GM23338 (cell line): ENCODE measurements around the gene DNAJB13. TPM values are rescaled to one million over a fixed set of nuclear protein-coding genes. Genes with fewer than 3 reads are reported as not detected.

Source experiments
- ATAC-seq: fragments of 200-7000 bp; cut with Tn5 transposase; 3 replicates; pipeline ENCODE4 v1.9.1; 2020
- DNase-seq: peaks from one replicate; pipeline ENCODE4 v3.0.0-alpha.2; 2015; ENCODE audit warnings: low spot score
- H2AFZ ChIP-seq: fragments of 200-600 bp; sonication (generic); 2 replicates; pipeline ENCODE4 v1.8.0; 2016; ENCODE audit warnings: antibody characterized with exemption, mild to moderate bottlenecking, moderate library complexity
- H3F3A ChIP-seq: fragments of 200-600 bp; sonication (generic); replicated peaks from 2 replicates; pipeline ENCODE4 v1.8.0; 2017; ENCODE audit warnings: antibody characterized with exemption, mixed run types, low read depth
- H3K27ac ChIP-seq: fragments of 200-600 bp; sonication (generic); 2 replicates; pipeline ENCODE4 v1.6.1; 2016; ENCODE audit warnings: low read depth
- H3K27me3 ChIP-seq: fragments of 200-600 bp; sonication (generic); 2 replicates; pipeline ENCODE4 v1.8.0; 2016; ENCODE audit warnings: mild to moderate bottlenecking, mixed run types, moderate library complexity; ENCODE audit not compliant: insufficient read depth
- H3K36me3 ChIP-seq: fragments of 200-600 bp; sonication (generic); 2 replicates; pipeline ENCODE4 v1.8.0; 2016; ENCODE audit warnings: mild to moderate bottlenecking; ENCODE audit not compliant: insufficient read depth
- H3K4me1 ChIP-seq: fragments of 200-600 bp; sonication (generic); 2 replicates; pipeline ENCODE4 v1.8.0; 2016; ENCODE audit warnings: mild to moderate bottlenecking, moderate library complexity; ENCODE audit not compliant: insufficient read depth
- H3K4me2 ChIP-seq: fragments of 200-600 bp; sonication (generic); 2 replicates; pipeline ENCODE4 v1.7.1; 2017; ENCODE audit warnings: mixed run types
- H3K4me3 ChIP-seq: fragments of 200-600 bp; sonication (generic); 2 replicates; pipeline ENCODE4 v1.6.1; 2016; ENCODE audit warnings: mixed run types
- H3K79me2 ChIP-seq: fragments of 200-600 bp; sonication (generic); replicated peaks from 2 replicates; pipeline ENCODE4 v1.8.0; 2017; ENCODE audit warnings: mild to moderate bottlenecking; ENCODE audit not compliant: insufficient read depth
- H3K9me2 ChIP-seq: fragments of 200-600 bp; sonication (generic); 2 replicates; pipeline ENCODE4 v1.8.0; 2017; ENCODE audit not compliant: insufficient read depth
- H4K20me1 ChIP-seq: fragments of 200-600 bp; sonication (generic); replicated peaks from 2 replicates; pipeline ENCODE4 v1.8.0; 2017; ENCODE audit warnings: mild to moderate bottlenecking; ENCODE audit not compliant: insufficient read depth
- H3K27ac Mint-ChIP-seq: 2 replicates; pipeline ENCODE4 v1.8.0; 2020; ENCODE audit warnings: inconsistent platforms, mild to moderate bottlenecking, moderate library complexity, mixed read lengths
- H3K27me3 Mint-ChIP-seq: 3 replicates; pipeline ENCODE4 v1.8.0; 2022; ENCODE audit warnings: low read depth, mild to moderate bottlenecking, moderate library complexity, mixed read lengths, inconsistent platforms; ENCODE audit not compliant: insufficient read depth, poor library complexity
- H3K36me3 Mint-ChIP-seq: 3 replicates; pipeline ENCODE4 v1.8.0; 2021; ENCODE audit warnings: low read depth, mild to moderate bottlenecking, inconsistent platforms, moderate library complexity, mixed read lengths
- H3K4me1 Mint-ChIP-seq: 3 replicates; pipeline ENCODE4 v1.8.0; 2020; ENCODE audit warnings: mild to moderate bottlenecking, inconsistent platforms, mixed read lengths
- H3K4me3 Mint-ChIP-seq: 3 replicates; pipeline ENCODE4 v1.8.0; 2021; ENCODE audit warnings: moderate library complexity, mild to moderate bottlenecking, inconsistent platforms, mixed read lengths
- H3K9me3 Mint-ChIP-seq: 3 replicates; pipeline ENCODE4 v1.8.0; 2020; ENCODE audit warnings: moderate library complexity, mild to moderate bottlenecking, inconsistent platforms, mixed read lengths
- CREB1 ChIP-seq: fragments of 250-450 bp; sonication (Bioruptor Pico); IDR thresholded peaks from 2 replicates; pipeline ENCODE4 v1.5.0; 2020; ENCODE audit warnings: low read depth, mild to moderate bottlenecking, moderate library complexity
- EZH2phosphoT487 ChIP-seq: fragments of 200-600 bp; sonication (generic); IDR thresholded peaks from one replicate; pipeline ENCODE4 v1.8.1; 2018; ENCODE audit warnings: antibody characterized with exemption; ENCODE audit not compliant: unreplicated experiment
- STAT1 ChIP-seq: IDR thresholded peaks from one replicate; pipeline ENCODE4 v1.6.1; 2016; ENCODE audit warnings: antibody characterized with exemption; ENCODE audit not compliant: unreplicated experiment
- polyA plus RNA-seq: library from polyadenylated mRNA; unstranded; fragments of >200 nt; fragmentation: Nextera tagmentation; extraction: Ambion mirVana; gene quantifications from 2 replicates; pipeline ENCODE4 v1.2.1, GENCODE V29; 2016
- total RNA-seq: library from RNA; depleted of rRNA; stranded (reverse); fragments of >200 nt; shearing (Covaris generic); gene quantifications from 2 replicates; pipeline ENCODE4 v1.2.3, GENCODE V29; 2014
- TF ChIP-seq, protein P1 (sequence below), 2 experiments: fragments of 200-600 bp in 1 of 2; sonication (generic) in 1 of 2; conservative IDR thresholded peaks; 2 replicates each; pipeline versions ENCODE4 v1.5.1 to v1.6.1; 2016 to 2017; ENCODE audit warnings: antibody characterized with exemption in 2 of 2, low read depth in 2 of 2, mild to moderate bottlenecking in 2 of 2, moderate library complexity in 1 of 2

Gene DNAJB13
- total and polyA plus RNA-seq, 2 experiments from 2014 or later: 0.14 to 0.32 TPM

DNA sequence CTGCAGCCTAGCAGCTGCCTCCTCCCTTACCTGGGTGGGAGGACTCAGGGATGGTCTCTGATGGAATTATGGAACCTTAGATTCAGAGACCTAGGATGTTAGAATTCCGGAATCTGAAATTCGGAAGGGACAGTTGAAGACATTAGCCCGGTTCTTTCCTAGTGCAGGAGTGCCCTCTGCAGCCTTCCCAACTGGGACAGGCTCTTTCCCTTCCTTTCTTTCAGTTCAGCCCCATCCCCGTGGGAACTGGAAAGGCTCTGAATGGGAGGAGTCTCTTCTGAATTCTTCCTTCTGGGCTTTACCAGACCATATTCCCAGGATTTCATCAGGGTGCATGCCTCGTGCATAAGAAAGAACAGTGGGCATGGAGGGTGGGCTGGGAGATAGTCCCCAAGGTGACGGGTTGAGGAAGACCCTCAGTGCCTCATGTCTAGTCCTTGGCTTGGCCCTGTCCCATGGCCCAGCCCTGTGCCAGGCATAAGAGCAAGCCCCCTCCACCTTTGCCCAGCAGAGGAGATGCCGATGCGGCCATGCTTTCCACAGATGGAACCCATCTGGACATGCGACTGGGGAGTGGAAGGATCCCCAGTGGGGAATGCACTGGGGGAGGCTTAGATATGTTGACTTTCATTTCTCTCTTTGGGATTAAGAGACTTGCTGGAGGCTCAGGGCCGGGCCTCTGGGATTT lies 14.4 kb downstream of the DNAJB13 start:
- H3K27me3 Mint-ChIP-seq: peaks cover 16% of the 10 kb centered on the region
- DNase-seq (peak; percentile 47), ATAC-seq (peak; percentile 37)
- Histone ChIP-seq H2AFZ (peak overlapping the region; percentile 69; the same call in 1 of the 2 replicates), H3K4me1 (peaks cover 4% of the 10 kb centered on the region; the same call in 1 of the 2 replicates), H3K79me2 (no peaks in the 10 kb centered on the region), H3F3A (0 out of 2 replicates have a peak, but pooled peaks cover 3% of the 10 kb centered on the region), H3K4me3 (peak overlapping the region; percentile 44), H3K4me2 (peak overlapping the region; percentile 75), H3K36me3 (no peaks in the 10 kb centered on the region), H3K27me3 (no peaks in the 10 kb centered on the region), H4K20me1 (no peaks in the 10 kb centered on the region), H3K27ac (no peak overlapping the region), H3K9me2 (no peaks in the 10 kb centered on the region)
- H3K27ac Mint-ChIP-seq: no peak overlapping the region
- H3K36me3 Mint-ChIP-seq: no peaks in the 10 kb centered on the region
- H3K4me3 Mint-ChIP-seq: peak overlapping the region; percentile 74
- H3K9me3 Mint-ChIP-seq: no peaks in the 10 kb centered on the region; the same call in 2 of the 3 replicates
- H3K4me1 Mint-ChIP-seq: peaks cover 9% of the 10 kb centered on the region
- TF ChIP-seq, protein P1, sequence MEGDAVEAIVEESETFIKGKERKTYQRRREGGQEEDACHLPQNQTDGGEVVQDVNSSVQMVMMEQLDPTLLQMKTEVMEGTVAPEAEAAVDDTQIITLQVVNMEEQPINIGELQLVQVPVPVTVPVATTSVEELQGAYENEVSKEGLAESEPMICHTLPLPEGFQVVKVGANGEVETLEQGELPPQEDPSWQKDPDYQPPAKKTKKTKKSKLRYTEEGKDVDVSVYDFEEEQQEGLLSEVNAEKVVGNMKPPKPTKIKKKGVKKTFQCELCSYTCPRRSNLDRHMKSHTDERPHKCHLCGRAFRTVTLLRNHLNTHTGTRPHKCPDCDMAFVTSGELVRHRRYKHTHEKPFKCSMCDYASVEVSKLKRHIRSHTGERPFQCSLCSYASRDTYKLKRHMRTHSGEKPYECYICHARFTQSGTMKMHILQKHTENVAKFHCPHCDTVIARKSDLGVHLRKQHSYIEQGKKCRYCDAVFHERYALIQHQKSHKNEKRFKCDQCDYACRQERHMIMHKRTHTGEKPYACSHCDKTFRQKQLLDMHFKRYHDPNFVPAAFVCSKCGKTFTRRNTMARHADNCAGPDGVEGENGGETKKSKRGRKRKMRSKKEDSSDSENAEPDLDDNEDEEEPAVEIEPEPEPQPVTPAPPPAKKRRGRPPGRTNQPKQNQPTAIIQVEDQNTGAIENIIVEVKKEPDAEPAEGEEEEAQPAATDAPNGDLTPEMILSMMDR (conservative IDR thresholded peaks at IDR 0.05; ENCODE audit: low read depth in 2 of 2): peak in 1 of 2 experiments; percentile 44; a peak in 2 of 4 replicates
- no peak for TF ChIP-seq CREB1 (CRISPR knock-in tag)

DNA sequence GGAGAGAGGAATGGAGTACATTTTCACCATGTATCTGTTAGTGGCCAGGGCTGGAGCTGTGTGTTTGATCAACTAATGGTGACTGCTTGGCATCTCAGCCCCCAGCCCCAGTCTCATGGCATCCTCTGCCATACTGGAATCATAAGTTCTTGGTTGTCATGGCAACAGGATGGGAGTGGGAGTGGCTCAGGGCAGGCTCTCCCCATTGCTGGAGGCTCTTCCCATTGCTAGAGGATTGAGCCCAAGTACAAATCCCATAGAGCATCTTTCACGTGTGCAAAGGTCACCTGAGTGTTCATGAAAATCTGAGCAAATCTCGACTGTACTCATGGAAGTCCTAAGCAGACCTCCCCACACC lies 14.9 kb downstream of the DNAJB13 start:
- no peaks in the 10 kb centered on the region; the same call in 2 of the 3 replicates for H3K9me3 Mint-ChIP-seq
- Histone ChIP-seq H3K79me2 (no peaks in the 10 kb centered on the region), H3K27me3 (no peaks in the 10 kb centered on the region), H3K4me2 (no peak overlapping the region), H3F3A (0 out of 2 replicates have a peak, but pooled peaks cover 3% of the 10 kb centered on the region), H2AFZ (no peak overlapping the region), H3K36me3 (no peaks in the 10 kb centered on the region), H3K9me2 (no peaks in the 10 kb centered on the region), H3K4me1 (peaks cover 4% of the 10 kb centered on the region; the same call in 1 of the 2 replicates), H3K4me3 (no peak overlapping the region), H4K20me1 (no peaks in the 10 kb centered on the region), H3K27ac (no peak overlapping the region)
- H3K4me3 Mint-ChIP-seq: no peak overlapping the region
- H3K4me1 Mint-ChIP-seq: peaks cover 9% of the 10 kb centered on the region
- H3K27me3 Mint-ChIP-seq: peaks cover 16% of the 10 kb centered on the region
- DNase-seq: no peak
- no peak for TF ChIP-seq EZH2phosphoT487
- TF ChIP-seq, protein P1 (conservative IDR thresholded peaks at IDR 0.05; ENCODE audit: low read depth in 2 of 2): no peak
- no peak for TF ChIP-seq CREB1 (CRISPR knock-in tag)
- TF ChIP-seq STAT1: no peak
- H3K27ac Mint-ChIP-seq: no peak overlapping the region
- no peak for ATAC-seq
- H3K36me3 Mint-ChIP-seq: no peaks in the 10 kb centered on the region
